HEK293 (cell line): ENCODE data around the gene MITF.

ENCODE experiments used
- CTCF ChIA-PET: fragments of 350-600 bp; formaldehyde crosslinking; extraction: SDS; loops from one replicate; lab custom pipeline; 2021; ENCODE audit warnings: antibody characterized with exemption; lab: Yijun Ruan, JAX
- POLR2A ChIA-PET: fragments of 300-600 bp; formaldehyde crosslinking; extraction: SDS; loops from one replicate; lab custom pipeline; 2020; ENCODE audit warnings: antibody characterized with exemption, inconsistent platforms; lab: Yijun Ruan, JAX
- H3K27ac ChIP-seq: fragments of 200-500 bp; sonication (Bioruptor generic); 2 replicates; pipeline ENCODE4 v1.5.1; 2014; ENCODE audit warnings: low read depth, low read length, control low read depth, inconsistent platforms; ENCODE audit errors: extremely low read depth
- H3K36me3 ChIP-seq, 2 experiments: fragments of 200-500 bp in 1 of 2; sonication (Bioruptor generic) in 1 of 2; 1 replicate in 1 of 2; 2 replicates in 1 of 2; pipeline ENCODE4 v1.5.1; 2014 to 2017; ENCODE audit warnings: inconsistent platforms in 2 of 2, low read length in 2 of 2; ENCODE audit not compliant: control insufficient read depth in 2 of 2, insufficient read depth in 1 of 2
- H3K4me1 ChIP-seq: fragments of 200-500 bp; sonication (Bioruptor generic); 2 replicates; pipeline ENCODE4 v1.5.1; 2014; ENCODE audit warnings: mild to moderate bottlenecking, low read length, inconsistent platforms; ENCODE audit not compliant: control insufficient read depth, insufficient read depth
- H3K4me3 ChIP-seq: 2 replicates; pipeline ENCODE4 v1.5.1; 2011; ENCODE audit warnings: low read depth, mild to moderate bottlenecking, control low read depth, low read length, moderate library complexity
- H3K9me3 ChIP-seq: fragments of 200-500 bp; sonication (Bioruptor generic); 2 replicates; pipeline ENCODE4 v1.5.1; 2014; ENCODE audit warnings: low read depth, low read length, inconsistent platforms; ENCODE audit not compliant: control insufficient read depth, insufficient read depth
- BCL11A ChIP-seq: fragments of 450-650 bp; formaldehyde crosslinking; IDR thresholded peaks from 2 replicates; pipeline ENCODE4 v1.5.1; 2016; ENCODE audit warnings: low read depth, missing biosample characterization, missing genetic modification characterization
- GFI1B ChIP-seq: fragments of 450-650 bp; formaldehyde crosslinking; IDR thresholded peaks from 2 replicates; pipeline ENCODE4 v1.5.1; 2016; ENCODE audit warnings: missing biosample characterization, missing genetic modification characterization
- IKZF3 ChIP-seq: fragments of 450-650 bp; IDR thresholded peaks from 2 replicates; pipeline ENCODE4 v1.5.0; 2018; ENCODE audit warnings: missing biosample characterization, mild to moderate bottlenecking, missing genetic modification characterization, moderate library complexity
- SCRT1 ChIP-seq: fragments of 450-650 bp; formaldehyde crosslinking; IDR thresholded peaks from 2 replicates; pipeline ENCODE4 v1.5.1; 2016; ENCODE audit warnings: missing biosample characterization, missing genetic modification characterization, borderline replicate concordance
- SCRT2 ChIP-seq: fragments of 450-650 bp; formaldehyde crosslinking; IDR thresholded peaks from 2 replicates; pipeline ENCODE4 v1.5.1; 2016; ENCODE audit warnings: missing biosample characterization, missing genetic modification characterization
- SP3 ChIP-seq: fragments of 450-650 bp; formaldehyde crosslinking; IDR thresholded peaks from 2 replicates; pipeline ENCODE4 v1.5.1; 2016; ENCODE audit warnings: missing biosample characterization, missing genetic modification characterization
- WT1 ChIP-seq: fragments of 450-650 bp; formaldehyde crosslinking; IDR thresholded peaks from 2 replicates; pipeline ENCODE4 v1.5.1; 2016; ENCODE audit warnings: missing biosample characterization, missing genetic modification characterization
- ZBTB1 ChIP-seq: fragments of 450-650 bp; formaldehyde crosslinking; IDR thresholded peaks from 2 replicates; pipeline ENCODE4 v1.5.1; 2016; ENCODE audit warnings: missing biosample characterization, missing genetic modification characterization
- ZFP69B ChIP-seq: fragments of 450-650 bp; formaldehyde crosslinking; IDR thresholded peaks from 2 replicates; pipeline ENCODE4 v1.5.1; 2016; ENCODE audit warnings: missing biosample characterization, missing genetic modification characterization
- ZIC2 ChIP-seq: fragments of 450-650 bp; formaldehyde crosslinking; IDR thresholded peaks from 2 replicates; pipeline ENCODE4 v1.5.1; 2016; ENCODE audit warnings: missing biosample characterization, missing genetic modification characterization
- ZNF121 ChIP-seq: fragments of 450-650 bp; formaldehyde crosslinking; IDR thresholded peaks from 2 replicates; pipeline ENCODE4 v1.5.1; 2016; ENCODE audit warnings: missing biosample characterization, missing genetic modification characterization
- ZNF16 ChIP-seq: fragments of 450-650 bp; formaldehyde crosslinking; IDR thresholded peaks from 2 replicates; pipeline ENCODE4 v1.5.1; 2016; ENCODE audit warnings: low read depth, missing biosample characterization, missing genetic modification characterization
- ZNF202 ChIP-seq: fragments of 450-650 bp; formaldehyde crosslinking; IDR thresholded peaks from 2 replicates; pipeline ENCODE4 v1.5.1; 2016; ENCODE audit warnings: missing biosample characterization, missing genetic modification characterization, borderline replicate concordance
- ZNF324 ChIP-seq: fragments of 450-650 bp; formaldehyde crosslinking; IDR thresholded peaks from 2 replicates; pipeline ENCODE4 v1.5.1; 2016; ENCODE audit warnings: missing biosample characterization, missing genetic modification characterization
- ZNF335 ChIP-seq: fragments of 450-650 bp; formaldehyde crosslinking; conservative IDR thresholded peaks from 2 replicates; pipeline ENCODE4 v1.5.1; 2016; ENCODE audit warnings: missing biosample characterization, missing genetic modification characterization
- ZNF350 ChIP-seq: fragments of 450-650 bp; formaldehyde crosslinking; IDR thresholded peaks from 2 replicates; pipeline ENCODE4 v1.5.0; 2017; ENCODE audit warnings: missing biosample characterization, mild to moderate bottlenecking, missing genetic modification characterization
- ZNF473 ChIP-seq: fragments of 450-650 bp; formaldehyde crosslinking; IDR thresholded peaks from 2 replicates; pipeline ENCODE4 v1.5.1; 2017; ENCODE audit warnings: missing biosample characterization, missing genetic modification characterization
- ZNF654 ChIP-seq: fragments of 450-650 bp; formaldehyde crosslinking; IDR thresholded peaks from 2 replicates; pipeline ENCODE4 v1.5.1; 2016; ENCODE audit warnings: low read depth, missing biosample characterization, missing genetic modification characterization
- ZNF664 ChIP-seq: fragments of 450-650 bp; formaldehyde crosslinking; IDR thresholded peaks from 2 replicates; pipeline ENCODE4 v1.5.1; 2016; ENCODE audit warnings: missing biosample characterization, missing genetic modification characterization
- ZNF677 ChIP-seq: fragments of 450-650 bp; IDR thresholded peaks from 2 replicates; pipeline ENCODE4 v1.5.0; 2018; ENCODE audit warnings: missing biosample characterization, mild to moderate bottlenecking, missing genetic modification characterization, moderate library complexity
- ZNF707 ChIP-seq: fragments of 450-650 bp; formaldehyde crosslinking; IDR thresholded peaks from 2 replicates; pipeline ENCODE4 v1.5.1; 2016; ENCODE audit warnings: missing biosample characterization, missing genetic modification characterization
- ZNF776 ChIP-seq: fragments of 450-650 bp; formaldehyde crosslinking; IDR thresholded peaks from 2 replicates; pipeline ENCODE4 v1.5.0; 2017; ENCODE audit warnings: missing biosample characterization, missing genetic modification characterization, borderline replicate concordance
- ZNF777 ChIP-seq: fragments of 450-650 bp; formaldehyde crosslinking; IDR thresholded peaks from 2 replicates; pipeline ENCODE4 v1.5.1; 2017; ENCODE audit warnings: missing biosample characterization, missing genetic modification characterization, borderline replicate concordance
- ZNF837 ChIP-seq: fragments of 450-650 bp; formaldehyde crosslinking; IDR thresholded peaks from 2 replicates; pipeline ENCODE4 v1.5.1; 2016; ENCODE audit warnings: missing biosample characterization, missing genetic modification characterization
- TF ChIP-seq, protein P1 (sequence below): IDR thresholded peaks from 2 replicates; pipeline ENCODE4 v1.6.1; 2011; ENCODE audit warnings: mild to moderate bottlenecking, low read depth, low read length, borderline replicate concordance
- TF ChIP-seq, protein P2 (sequence below): fragments of 450-650 bp; IDR thresholded peaks from 2 replicates; pipeline ENCODE4 v1.5.1; 2018; ENCODE audit warnings: missing biosample characterization, mild to moderate bottlenecking, missing genetic modification characterization
- TF ChIP-seq, protein P3 (sequence below): fragments of 450-650 bp; formaldehyde crosslinking; IDR thresholded peaks from 2 replicates; pipeline ENCODE4 v1.5.1; 2016; ENCODE audit warnings: missing biosample characterization, missing genetic modification characterization
- TF ChIP-seq, protein P4 (sequence below): fragments of 450-650 bp; formaldehyde crosslinking; IDR thresholded peaks from 2 replicates; pipeline ENCODE4 v1.5.0; 2017; ENCODE audit warnings: missing biosample characterization, missing genetic modification characterization, borderline replicate concordance
- TF ChIP-seq, protein P5 (sequence below): fragments of 450-650 bp; formaldehyde crosslinking; IDR thresholded peaks from 2 replicates; pipeline ENCODE4 v1.5.1; 2017; ENCODE audit warnings: missing biosample characterization, missing genetic modification characterization

The MITF gene

DNA sequence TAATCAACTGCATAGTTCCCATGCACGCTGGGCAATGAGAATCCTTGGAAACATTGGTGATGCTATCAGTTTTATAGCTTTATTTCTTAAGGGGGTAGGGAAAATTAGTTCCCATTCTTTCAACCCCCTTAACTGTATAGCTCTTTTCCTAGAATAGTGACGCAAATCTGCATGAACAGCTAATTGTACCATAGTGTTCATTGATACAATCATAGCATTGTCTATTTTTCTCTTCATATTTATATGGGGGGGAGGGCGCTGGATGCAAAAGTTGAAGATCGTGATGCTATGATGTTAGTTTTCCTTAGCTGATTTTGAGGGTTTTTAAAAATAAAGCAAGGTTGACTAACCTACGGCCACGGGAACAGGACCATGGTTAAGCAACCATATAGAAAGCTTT is 227.9 kb downstream of the MITF start:
- CTCF ChIA-PET = no interaction called here
- Histone ChIP-seq H3K36me3 (peaks cover 0 to 5% of the 10 kb centered on the region in 2 experiments; a peak in 1 of 3 replicates), H3K9me3 (no peaks in the 10 kb centered on the region), H3K4me3 (no peak overlapping the region), H3K27ac (no peak overlapping the region), H3K4me1 (no peaks in the 10 kb centered on the region)
- TF ChIP-seq ZNF121 (tag by site-specific recombination) (no peak), ZNF707 (tag by site-specific recombination) (no peak), ZNF324 (tag by site-specific recombination) (no peak), ZNF837 (tag by site-specific recombination) (no peak), ZNF350 (tag by site-specific recombination) (no peak), ZNF654 (tag by site-specific recombination) (no peak), ZNF335 (no peak), ZIC2 (tag by site-specific recombination) (no peak), SP3 (tag by site-specific recombination) (no peak), GFI1B (tag by site-specific recombination) (no peak), ZBTB1 (tag by site-specific recombination) (no peak)
- TF ChIP-seq, protein P1, sequence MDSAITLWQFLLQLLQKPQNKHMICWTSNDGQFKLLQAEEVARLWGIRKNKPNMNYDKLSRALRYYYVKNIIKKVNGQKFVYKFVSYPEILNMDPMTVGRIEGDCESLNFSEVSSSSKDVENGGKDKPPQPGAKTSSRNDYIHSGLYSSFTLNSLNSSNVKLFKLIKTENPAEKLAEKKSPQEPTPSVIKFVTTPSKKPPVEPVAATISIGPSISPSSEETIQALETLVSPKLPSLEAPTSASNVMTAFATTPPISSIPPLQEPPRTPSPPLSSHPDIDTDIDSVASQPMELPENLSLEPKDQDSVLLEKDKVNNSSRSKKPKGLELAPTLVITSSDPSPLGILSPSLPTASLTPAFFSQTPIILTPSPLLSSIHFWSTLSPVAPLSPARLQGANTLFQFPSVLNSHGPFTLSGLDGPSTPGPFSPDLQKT = no peak
- TF ChIP-seq, protein P2, sequence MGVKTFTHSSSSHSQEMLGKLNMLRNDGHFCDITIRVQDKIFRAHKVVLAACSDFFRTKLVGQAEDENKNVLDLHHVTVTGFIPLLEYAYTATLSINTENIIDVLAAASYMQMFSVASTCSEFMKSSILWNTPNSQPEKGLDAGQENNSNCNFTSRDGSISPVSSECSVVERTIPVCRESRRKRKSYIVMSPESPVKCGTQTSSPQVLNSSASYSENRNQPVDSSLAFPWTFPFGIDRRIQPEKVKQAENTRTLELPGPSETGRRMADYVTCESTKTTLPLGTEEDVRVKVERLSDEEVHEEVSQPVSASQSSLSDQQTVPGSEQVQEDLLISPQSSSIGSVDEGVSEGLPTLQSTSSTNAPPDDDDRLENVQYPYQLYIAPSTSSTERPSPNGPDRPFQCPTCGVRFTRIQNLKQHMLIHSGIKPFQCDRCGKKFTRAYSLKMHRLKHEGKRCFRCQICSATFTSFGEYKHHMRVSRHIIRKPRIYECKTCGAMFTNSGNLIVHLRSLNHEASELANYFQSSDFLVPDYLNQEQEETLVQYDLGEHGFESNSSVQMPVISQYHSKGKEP (tag by site-specific recombination) = no peak
- TF ChIP-seq, protein P3, sequence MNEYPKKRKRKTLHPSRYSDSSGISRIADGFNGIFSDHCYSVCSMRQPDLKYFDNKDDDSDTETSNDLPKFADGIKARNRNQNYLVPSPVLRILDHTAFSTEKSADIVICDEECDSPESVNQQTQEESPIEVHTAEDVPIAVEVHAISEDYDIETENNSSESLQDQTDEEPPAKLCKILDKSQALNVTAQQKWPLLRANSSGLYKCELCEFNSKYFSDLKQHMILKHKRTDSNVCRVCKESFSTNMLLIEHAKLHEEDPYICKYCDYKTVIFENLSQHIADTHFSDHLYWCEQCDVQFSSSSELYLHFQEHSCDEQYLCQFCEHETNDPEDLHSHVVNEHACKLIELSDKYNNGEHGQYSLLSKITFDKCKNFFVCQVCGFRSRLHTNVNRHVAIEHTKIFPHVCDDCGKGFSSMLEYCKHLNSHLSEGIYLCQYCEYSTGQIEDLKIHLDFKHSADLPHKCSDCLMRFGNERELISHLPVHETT (tag by site-specific recombination) = no peak
- TF ChIP-seq, protein P4, sequence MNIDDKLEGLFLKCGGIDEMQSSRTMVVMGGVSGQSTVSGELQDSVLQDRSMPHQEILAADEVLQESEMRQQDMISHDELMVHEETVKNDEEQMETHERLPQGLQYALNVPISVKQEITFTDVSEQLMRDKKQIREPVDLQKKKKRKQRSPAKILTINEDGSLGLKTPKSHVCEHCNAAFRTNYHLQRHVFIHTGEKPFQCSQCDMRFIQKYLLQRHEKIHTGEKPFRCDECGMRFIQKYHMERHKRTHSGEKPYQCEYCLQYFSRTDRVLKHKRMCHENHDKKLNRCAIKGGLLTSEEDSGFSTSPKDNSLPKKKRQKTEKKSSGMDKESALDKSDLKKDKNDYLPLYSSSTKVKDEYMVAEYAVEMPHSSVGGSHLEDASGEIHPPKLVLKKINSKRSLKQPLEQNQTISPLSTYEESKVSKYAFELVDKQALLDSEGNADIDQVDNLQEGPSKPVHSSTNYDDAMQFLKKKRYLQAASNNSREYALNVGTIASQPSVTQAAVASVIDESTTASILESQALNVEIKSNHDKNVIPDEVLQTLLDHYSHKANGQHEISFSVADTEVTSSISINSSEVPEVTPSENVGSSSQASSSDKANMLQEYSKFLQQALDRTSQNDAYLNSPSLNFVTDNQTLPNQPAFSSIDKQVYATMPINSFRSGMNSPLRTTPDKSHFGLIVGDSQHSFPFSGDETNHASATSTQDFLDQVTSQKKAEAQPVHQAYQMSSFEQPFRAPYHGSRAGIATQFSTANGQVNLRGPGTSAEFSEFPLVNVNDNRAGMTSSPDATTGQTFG (tag by site-specific recombination) = no peak
- POLR2A ChIA-PET = no interaction called here

DNA sequence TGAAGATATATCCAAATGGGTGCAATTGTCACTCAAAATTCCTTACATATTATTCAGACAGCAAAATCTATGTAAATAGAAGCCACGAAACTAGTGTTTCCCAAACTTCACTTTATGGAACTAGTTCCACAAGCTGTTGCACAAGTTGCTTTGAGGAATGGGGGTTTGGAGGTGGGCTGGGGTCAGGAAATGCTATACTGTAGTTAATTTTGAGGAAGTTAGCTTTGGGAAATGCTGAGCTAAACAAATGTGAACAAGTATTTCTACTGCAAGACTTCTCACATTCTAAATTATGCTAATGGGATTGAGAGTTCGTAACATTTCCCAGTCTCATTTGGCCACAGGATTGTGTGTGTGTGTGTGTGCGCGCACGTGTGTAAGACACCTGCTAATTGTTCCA is 231.6 kb downstream of the MITF start:
- ChIA-PET POLR2A (no interaction called here), CTCF (no interaction called here)
- Histone ChIP-seq H3K4me3 (no peak overlapping the region), H3K4me1 (no peaks in the 10 kb centered on the region), H3K36me3 (no peaks in the 10 kb centered on the region), H3K27ac (no peak overlapping the region), H3K9me3 (no peaks in the 10 kb centered on the region)
- TF ChIP-seq SCRT2 (tag by site-specific recombination) = no peak
- TF ChIP-seq ZNF677 (tag by site-specific recombination) = no peak
- no peak for TF ChIP-seq ZNF473 (tag by site-specific recombination)
- no peak for TF ChIP-seq ZFP69B
- TF ChIP-seq ZNF202 (tag by site-specific recombination) = no peak
- no peak for TF ChIP-seq ZNF777
- no peak for TF ChIP-seq IKZF3 (tag by site-specific recombination)
- no peak for TF ChIP-seq BCL11A (tag by site-specific recombination)
- no peak for TF ChIP-seq SCRT1 (tag by site-specific recombination)
- no peak for TF ChIP-seq ZNF664
- TF ChIP-seq ZNF776 (tag by site-specific recombination) = no peak
- TF ChIP-seq WT1 = no peak
- TF ChIP-seq, protein P5, sequence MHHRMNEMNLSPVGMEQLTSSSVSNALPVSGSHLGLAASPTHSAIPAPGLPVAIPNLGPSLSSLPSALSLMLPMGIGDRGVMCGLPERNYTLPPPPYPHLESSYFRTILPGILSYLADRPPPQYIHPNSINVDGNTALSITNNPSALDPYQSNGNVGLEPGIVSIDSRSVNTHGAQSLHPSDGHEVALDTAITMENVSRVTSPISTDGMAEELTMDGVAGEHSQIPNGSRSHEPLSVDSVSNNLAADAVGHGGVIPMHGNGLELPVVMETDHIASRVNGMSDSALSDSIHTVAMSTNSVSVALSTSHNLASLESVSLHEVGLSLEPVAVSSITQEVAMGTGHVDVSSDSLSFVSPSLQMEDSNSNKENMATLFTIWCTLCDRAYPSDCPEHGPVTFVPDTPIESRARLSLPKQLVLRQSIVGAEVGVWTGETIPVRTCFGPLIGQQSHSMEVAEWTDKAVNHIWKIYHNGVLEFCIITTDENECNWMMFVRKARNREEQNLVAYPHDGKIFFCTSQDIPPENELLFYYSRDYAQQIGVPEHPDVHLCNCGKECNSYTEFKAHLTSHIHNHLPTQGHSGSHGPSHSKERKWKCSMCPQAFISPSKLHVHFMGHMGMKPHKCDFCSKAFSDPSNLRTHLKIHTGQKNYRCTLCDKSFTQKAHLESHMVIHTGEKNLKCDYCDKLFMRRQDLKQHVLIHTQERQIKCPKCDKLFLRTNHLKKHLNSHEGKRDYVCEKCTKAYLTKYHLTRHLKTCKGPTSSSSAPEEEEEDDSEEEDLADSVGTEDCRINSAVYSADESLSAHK (tag by site-specific recombination) = no peak
- no peak for TF ChIP-seq ZNF16
